A549 (cell line): ENCODE data around the gene NMRAL1. TPM values are rescaled to one million over a fixed set of nuclear protein-coding genes. Genes with fewer than 3 reads are reported as not detected.

ENCODE experiments used
- ATAC-seq, 2 experiments: fragments of 200-7000 bp in 1 of 2; fragments of >200 bp in 1 of 2; cut with Nextera tagmentation in 1 of 2; cut with Tn5 transposase in 1 of 2; 3 replicates each; pipeline versions ENCODE4 v1.8.0 to v1.9.1; 2018 to 2020; ENCODE audit warnings: mild to moderate bottlenecking in 1 of 2, moderate library complexity in 1 of 2
- CTCF ChIA-PET: fragments of 300-600 bp; sonication (Branson Sonifier 250); formaldehyde crosslinking; extraction: SDS; loops from one replicate; lab custom pipeline; 2021; ENCODE audit warnings: antibody characterized with exemption, inconsistent platforms; lab: Yijun Ruan, JAX
- POLR2A ChIA-PET: fragments of 350-600 bp; formaldehyde crosslinking; extraction: SDS; loops from one replicate; lab custom pipeline; 2021; ENCODE audit warnings: antibody characterized with exemption, inconsistent platforms; lab: Yijun Ruan, JAX
- DNase-seq, 2 experiments: peaks; one replicate each; pipeline versions ENCODE4 v3.0.0 to v3.0.0-alpha.2; 2011 to 2016; ENCODE audit warnings: low read depth in 1 of 2, low spot score in 1 of 2
- FAIRE-seq: peaks from 2 replicates; lab custom pipeline; 2011; peaks lifted over from hg19 to GRCh38; lab: Jason Lieb, UNC
- H3K27ac ChIP-seq, 2 experiments: fragments of >200 bp; sonication (Bioruptor Twin); formaldehyde crosslinking; 3 replicates each; pipeline ENCODE4 v1.5.1; 2016 to 2017
- H3K4me1 ChIP-seq: fragments of >200 bp; sonication (Bioruptor Twin); formaldehyde crosslinking; 3 replicates; pipeline ENCODE4 v1.6.1; 2016
- H3K4me2 ChIP-seq: fragments of >200 bp; sonication (Bioruptor Twin); formaldehyde crosslinking; 3 replicates; pipeline ENCODE4 v1.6.1; 2016
- H3K4me3 ChIP-seq: fragments of >200 bp; sonication (Bioruptor Twin); formaldehyde crosslinking; 3 replicates; pipeline ENCODE4 v1.5.1; 2016
- H3K9me3 ChIP-seq: fragments of >200 bp; sonication (Bioruptor Twin); formaldehyde crosslinking; 3 replicates; pipeline ENCODE4 v1.6.1; 2016
- BHLHE40 ChIP-seq: IDR thresholded peaks from 2 replicates; pipeline ENCODE4 v1.6.1; 2012; ENCODE audit warnings: low read depth, low read length, inconsistent platforms
- CBX2 ChIP-seq: fragments of 200-600 bp; sonication (generic); IDR thresholded peaks from 2 replicates; pipeline ENCODE4 v1.6.1; 2016; ENCODE audit warnings: low read depth, mild to moderate bottlenecking, borderline replicate concordance
- CBX8 ChIP-seq: fragments of 200-600 bp; sonication (generic); IDR thresholded peaks from 2 replicates; pipeline ENCODE4 v1.6.1; 2016
- CEBPB ChIP-seq, 2 experiments: fragments of >200 bp in 1 of 2; sonication (Bioruptor Twin) in 1 of 2; formaldehyde crosslinking in 1 of 2; IDR thresholded peaks; 2 replicates each; pipeline ENCODE4 v1.6.1; 2012 to 2016
- EHF ChIP-seq: fragments of 250-450 bp; sonication (Bioruptor Pico); IDR thresholded peaks from 2 replicates; pipeline ENCODE4 v1.5.0; 2020; ENCODE audit warnings: mild to moderate bottlenecking
- EHMT2 ChIP-seq: fragments of 200-600 bp; sonication (generic); IDR thresholded peaks from 2 replicates; pipeline ENCODE4 v1.6.1; 2016; ENCODE audit warnings: antibody characterized with exemption, low read depth, mild to moderate bottlenecking, moderate library complexity
- EP300 ChIP-seq, 2 experiments: fragments of >200 bp; sonication (Bioruptor Twin); formaldehyde crosslinking; IDR thresholded peaks; 2 replicates in 1 of 2; 3 replicates in 1 of 2; pipeline ENCODE4 v1.6.1; 2016 to 2017
- ESRRA ChIP-seq: fragments of 150-350 bp; IDR thresholded peaks from 2 replicates; pipeline ENCODE4 v1.6.1; 2014; ENCODE audit warnings: mild to moderate bottlenecking, low read length, borderline replicate concordance
- HOXB5 ChIP-seq: fragments of 250-450 bp; sonication (Bioruptor Pico); IDR thresholded peaks from 2 replicates; pipeline ENCODE4 v1.5.0; 2020; ENCODE audit warnings: mild to moderate bottlenecking, moderate library complexity
- KDM1A ChIP-seq: fragments of 200-600 bp; sonication (generic); IDR thresholded peaks from 2 replicates; pipeline ENCODE4 v1.6.1; 2016; ENCODE audit warnings: low read depth, mild to moderate bottlenecking
- KDM5A ChIP-seq: fragments of 200-600 bp; sonication (generic); IDR thresholded peaks from 2 replicates; pipeline ENCODE4 v1.6.1; 2016; ENCODE audit warnings: antibody characterized with exemption, mild to moderate bottlenecking
- MAFK ChIP-seq: fragments of 450-650 bp; IDR thresholded peaks from 2 replicates; pipeline ENCODE4 v1.6.1; 2014; ENCODE audit not compliant: partially characterized antibody
- MYC ChIP-seq: IDR thresholded peaks from 2 replicates; pipeline ENCODE4 v1.6.1; 2012; ENCODE audit warnings: mild to moderate bottlenecking, inconsistent platforms, low read length, improper control_type of control experiment, borderline replicate concordance
- NFE2L2 ChIP-seq: fragments of 150-350 bp; conservative IDR thresholded peaks from 2 replicates; pipeline ENCODE4 v1.6.1; 2014; ENCODE audit warnings: low read length
- NR3C1 ChIP-seq: fragments of >200 bp; sonication (Bioruptor Twin); formaldehyde crosslinking; IDR thresholded peaks from 3 replicates; pipeline ENCODE4 v1.6.1; 2017
- PHF8 ChIP-seq: fragments of 200-600 bp; sonication (generic); IDR thresholded peaks from 2 replicates; pipeline ENCODE4 v1.6.1; 2016; ENCODE audit warnings: low read depth, mild to moderate bottlenecking, antibody characterized with exemption, moderate library complexity, borderline replicate concordance
- POLR2A ChIP-seq: IDR thresholded peaks from 2 replicates; pipeline ENCODE4 v1.6.1; 2012; ENCODE audit warnings: mild to moderate bottlenecking, low read length
- POLR2AphosphoS2 ChIP-seq: conservative IDR thresholded peaks from 2 replicates; pipeline ENCODE4 v1.6.1; 2012; ENCODE audit warnings: low read length, improper control_type of control experiment, inconsistent platforms
- RARB ChIP-seq: fragments of 250-450 bp; sonication (Bioruptor Pico); IDR thresholded peaks from 2 replicates; pipeline ENCODE4 v1.8.0; 2021; ENCODE audit warnings: mild to moderate bottlenecking, moderate library complexity
- RCOR1 ChIP-seq: fragments of 150-350 bp; IDR thresholded peaks from 2 replicates; pipeline ENCODE4 v1.6.1; 2014; ENCODE audit warnings: antibody characterized with exemption, low read length, low read depth
- SMC3 ChIP-seq: fragments of >200 bp; sonication (Bioruptor Twin); formaldehyde crosslinking; IDR thresholded peaks from 3 replicates; pipeline ENCODE4 v1.6.1; 2018; ENCODE audit warnings: inconsistent platforms
- ZC3H11A ChIP-seq: fragments of 450-650 bp; IDR thresholded peaks from 2 replicates; pipeline ENCODE4 v1.6.1; 2014; ENCODE audit warnings: antibody characterized with exemption, mild to moderate bottlenecking
- ZFP36 ChIP-seq: fragments of 450-650 bp; IDR thresholded peaks from 2 replicates; pipeline ENCODE4 v1.6.1; 2014; ENCODE audit warnings: borderline replicate concordance; ENCODE audit not compliant: partially characterized antibody
- WGBS: methylation state at CpG from one replicate; pipeline ENCODE4 v1.1.6; 2017; ENCODE audit errors: missing lambda C conversion rate; 5-methylcytosine and 5-hydroxymethylcytosine counted together
- polyA plus RNA-seq, 4 experiments: library from polyadenylated mRNA; depleted of rRNA in 3 of 4; stranded (reverse); fragments of >200 nt; fragmentation: RNase III in 1 of 4; extraction: RNeasy Plus Mini Kit Qiagen cat#74134 plus additional on column Dnase treatment in 1 of 4; gene quantifications; 2 replicates in 3 of 4; 3 replicates in 1 of 4; pipeline ENCODE4 v1.2.3, GENCODE V29; 2011 to 2017
- TF ChIP-seq, protein P1 (sequence below): IDR thresholded peaks from 2 replicates; pipeline ENCODE4 v1.6.1; 2012
- TF ChIP-seq, protein P2 (sequence below): fragments of 200-600 bp; sonication (generic); IDR thresholded peaks from 2 replicates; pipeline ENCODE4 v1.6.1; 2016; ENCODE audit warnings: antibody characterized with exemption, mild to moderate bottlenecking, moderate library complexity
- TF ChIP-seq, protein P3 (sequence below): fragments of 150-350 bp; IDR thresholded peaks from 2 replicates; pipeline ENCODE4 v1.6.1; 2014; ENCODE audit warnings: low read depth, mild to moderate bottlenecking, low read length
- TF ChIP-seq, protein P4 (sequence below): fragments of >200 bp; sonication (Bioruptor Twin); formaldehyde crosslinking; IDR thresholded peaks from 3 replicates; pipeline ENCODE4 v1.5.1; 2016

Gene NMRAL1
- polyA plus RNA-seq, 2 of the 4 experiments (the other 2 are of a cell fraction): 36.4 to 48.8 TPM

DNA sequence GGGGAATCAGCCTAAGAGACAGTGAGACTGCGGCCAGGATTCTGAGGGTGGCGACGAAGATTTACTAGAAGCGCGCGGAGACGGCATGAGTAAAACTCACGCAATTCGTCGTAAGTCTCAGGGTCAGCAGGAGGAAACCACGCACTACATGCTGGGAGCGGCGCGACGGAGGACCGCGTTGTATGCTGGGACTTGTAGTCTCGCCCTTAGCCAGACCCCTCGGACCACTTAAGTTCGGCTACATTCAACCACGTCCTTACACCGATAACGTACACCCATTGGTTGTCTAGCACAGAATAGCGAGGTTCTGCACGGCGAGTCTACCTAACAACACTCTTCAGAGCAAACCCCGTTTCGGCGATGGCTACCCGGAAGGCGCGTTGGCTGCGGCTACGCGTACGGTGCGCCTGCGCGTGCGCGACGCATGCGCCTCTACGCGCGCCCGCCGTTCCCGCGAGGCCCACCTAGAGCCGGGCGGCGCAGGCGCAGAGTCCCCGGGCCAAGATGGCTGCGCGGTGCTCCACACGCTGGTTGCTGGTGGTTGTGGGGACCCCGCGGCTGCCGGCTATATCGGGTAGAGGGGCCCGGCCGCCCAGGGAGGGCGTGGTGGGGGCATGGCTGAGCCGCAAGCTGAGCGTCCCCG, 48.9 kb downstream of the NMRAL1 start, which contains the start of gene DNAJA3 (continued):
- TF ChIP-seq, protein P1, sequence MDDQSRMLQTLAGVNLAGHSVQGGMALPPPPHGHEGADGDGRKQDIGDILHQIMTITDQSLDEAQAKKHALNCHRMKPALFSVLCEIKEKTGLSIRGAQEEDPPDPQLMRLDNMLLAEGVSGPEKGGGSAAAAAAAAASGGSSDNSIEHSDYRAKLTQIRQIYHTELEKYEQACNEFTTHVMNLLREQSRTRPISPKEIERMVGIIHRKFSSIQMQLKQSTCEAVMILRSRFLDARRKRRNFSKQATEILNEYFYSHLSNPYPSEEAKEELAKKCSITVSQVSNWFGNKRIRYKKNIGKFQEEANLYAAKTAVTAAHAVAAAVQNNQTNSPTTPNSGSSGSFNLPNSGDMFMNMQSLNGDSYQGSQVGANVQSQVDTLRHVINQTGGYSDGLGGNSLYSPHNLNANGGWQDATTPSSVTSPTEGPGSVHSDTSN: peak; percentile 36; the same call in 1 of the 2 replicates
- TF ChIP-seq, protein P2, sequence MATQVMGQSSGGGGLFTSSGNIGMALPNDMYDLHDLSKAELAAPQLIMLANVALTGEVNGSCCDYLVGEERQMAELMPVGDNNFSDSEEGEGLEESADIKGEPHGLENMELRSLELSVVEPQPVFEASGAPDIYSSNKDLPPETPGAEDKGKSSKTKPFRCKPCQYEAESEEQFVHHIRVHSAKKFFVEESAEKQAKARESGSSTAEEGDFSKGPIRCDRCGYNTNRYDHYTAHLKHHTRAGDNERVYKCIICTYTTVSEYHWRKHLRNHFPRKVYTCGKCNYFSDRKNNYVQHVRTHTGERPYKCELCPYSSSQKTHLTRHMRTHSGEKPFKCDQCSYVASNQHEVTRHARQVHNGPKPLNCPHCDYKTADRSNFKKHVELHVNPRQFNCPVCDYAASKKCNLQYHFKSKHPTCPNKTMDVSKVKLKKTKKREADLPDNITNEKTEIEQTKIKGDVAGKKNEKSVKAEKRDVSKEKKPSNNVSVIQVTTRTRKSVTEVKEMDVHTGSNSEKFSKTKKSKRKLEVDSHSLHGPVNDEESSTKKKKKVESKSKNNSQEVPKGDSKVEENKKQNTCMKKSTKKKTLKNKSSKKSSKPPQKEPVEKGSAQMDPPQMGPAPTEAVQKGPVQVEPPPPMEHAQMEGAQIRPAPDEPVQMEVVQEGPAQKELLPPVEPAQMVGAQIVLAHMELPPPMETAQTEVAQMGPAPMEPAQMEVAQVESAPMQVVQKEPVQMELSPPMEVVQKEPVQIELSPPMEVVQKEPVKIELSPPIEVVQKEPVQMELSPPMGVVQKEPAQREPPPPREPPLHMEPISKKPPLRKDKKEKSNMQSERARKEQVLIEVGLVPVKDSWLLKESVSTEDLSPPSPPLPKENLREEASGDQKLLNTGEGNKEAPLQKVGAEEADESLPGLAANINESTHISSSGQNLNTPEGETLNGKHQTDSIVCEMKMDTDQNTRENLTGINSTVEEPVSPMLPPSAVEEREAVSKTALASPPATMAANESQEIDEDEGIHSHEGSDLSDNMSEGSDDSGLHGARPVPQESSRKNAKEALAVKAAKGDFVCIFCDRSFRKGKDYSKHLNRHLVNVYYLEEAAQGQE: peak; percentile 94
- TF ChIP-seq, protein P3, sequence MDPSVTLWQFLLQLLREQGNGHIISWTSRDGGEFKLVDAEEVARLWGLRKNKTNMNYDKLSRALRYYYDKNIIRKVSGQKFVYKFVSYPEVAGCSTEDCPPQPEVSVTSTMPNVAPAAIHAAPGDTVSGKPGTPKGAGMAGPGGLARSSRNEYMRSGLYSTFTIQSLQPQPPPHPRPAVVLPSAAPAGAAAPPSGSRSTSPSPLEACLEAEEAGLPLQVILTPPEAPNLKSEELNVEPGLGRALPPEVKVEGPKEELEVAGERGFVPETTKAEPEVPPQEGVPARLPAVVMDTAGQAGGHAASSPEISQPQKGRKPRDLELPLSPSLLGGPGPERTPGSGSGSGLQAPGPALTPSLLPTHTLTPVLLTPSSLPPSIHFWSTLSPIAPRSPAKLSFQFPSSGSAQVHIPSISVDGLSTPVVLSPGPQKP: no peak
- no peak for TF ChIP-seq ZC3H11A
- no peak for TF ChIP-seq NR3C1
- no peak for TF ChIP-seq BHLHE40
- TF ChIP-seq CBX2: no peak
- no peak for TF ChIP-seq SMC3
- no peak for TF ChIP-seq ESRRA
- TF ChIP-seq EHMT2: no peak
- TF ChIP-seq CBX8: no peak
- TF ChIP-seq MAFK: no peak
- TF ChIP-seq NFE2L2: no peak
- TF ChIP-seq MYC: peak; percentile 27
- TF ChIP-seq CEBPB (IDR thresholded peaks at IDR 0.05): no peak
- no peak for TF ChIP-seq ZFP36
- TF ChIP-seq PHF8: peak; percentile 71
- TF ChIP-seq POLR2A: peak; percentile 88
- TF ChIP-seq HOXB5: no peak
- no peak for TF ChIP-seq RARB (CRISPR knock-in tag)
- TF ChIP-seq KDM5A: no peak; the same call in 1 of the 2 replicates
- TF ChIP-seq KDM1A: no peak
- no peak for TF ChIP-seq EHF
- TF ChIP-seq RCOR1: no peak

DNA sequence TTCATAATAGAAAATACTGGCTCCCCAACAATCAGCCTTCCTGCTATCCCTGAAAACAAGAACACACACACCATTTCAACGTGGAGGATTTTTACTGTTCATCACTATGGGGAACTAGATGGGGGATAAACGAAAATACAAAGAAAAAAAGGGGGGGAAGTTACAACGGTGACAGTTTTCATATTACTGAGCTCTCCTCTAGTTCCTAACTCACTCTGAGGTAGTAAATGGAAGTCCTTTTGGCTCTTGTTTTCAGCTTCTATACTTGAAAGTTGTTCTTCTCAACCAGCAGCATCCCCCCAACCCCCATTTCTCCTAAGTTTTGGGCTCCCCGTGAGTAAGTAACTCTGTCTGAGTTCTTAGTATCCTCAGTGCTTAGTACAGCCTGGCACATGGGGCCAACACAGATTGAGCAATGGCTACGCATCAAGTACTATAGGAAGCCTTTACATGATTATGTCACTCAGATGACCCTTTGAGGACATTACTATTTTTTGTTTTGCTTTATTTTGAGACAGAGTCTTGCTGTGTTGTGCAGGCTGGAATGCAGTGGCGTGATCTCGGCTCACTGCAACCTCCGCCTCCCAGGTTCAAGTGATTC, 53.8 kb downstream of the NMRAL1 start:
- CTCF ChIA-PET: interaction anchor here (1.8 to 15.8 kb wide), 2 partner anchors 18 to 109 kb away, joined by 5 to 273 read pairs; no protein-coding TSS in a partner anchor

More for the DNA sequence above, 53.8 kb downstream of the NMRAL1 start:
- H3K9me3 ChIP-seq: no peaks in the 10 kb centered on the region
- FAIRE-seq (no peak), ATAC-seq (no peak), DNase-seq (no peak)
- H3K27ac ChIP-seq: no peak overlapping the region
- 56% methylated on average over 8 of the region's 8 CpGs for WGBS
- peaks cover 6% of the 10 kb centered on the region; the same call in 2 of the 3 replicates for H3K4me1 ChIP-seq
- H3K4me3 ChIP-seq: no peak overlapping the region
- POLR2A ChIA-PET: no interaction called here
- no peak for TF ChIP-seq EP300 (IDR thresholded peaks at IDR 0.05)
- TF ChIP-seq, protein P4, sequence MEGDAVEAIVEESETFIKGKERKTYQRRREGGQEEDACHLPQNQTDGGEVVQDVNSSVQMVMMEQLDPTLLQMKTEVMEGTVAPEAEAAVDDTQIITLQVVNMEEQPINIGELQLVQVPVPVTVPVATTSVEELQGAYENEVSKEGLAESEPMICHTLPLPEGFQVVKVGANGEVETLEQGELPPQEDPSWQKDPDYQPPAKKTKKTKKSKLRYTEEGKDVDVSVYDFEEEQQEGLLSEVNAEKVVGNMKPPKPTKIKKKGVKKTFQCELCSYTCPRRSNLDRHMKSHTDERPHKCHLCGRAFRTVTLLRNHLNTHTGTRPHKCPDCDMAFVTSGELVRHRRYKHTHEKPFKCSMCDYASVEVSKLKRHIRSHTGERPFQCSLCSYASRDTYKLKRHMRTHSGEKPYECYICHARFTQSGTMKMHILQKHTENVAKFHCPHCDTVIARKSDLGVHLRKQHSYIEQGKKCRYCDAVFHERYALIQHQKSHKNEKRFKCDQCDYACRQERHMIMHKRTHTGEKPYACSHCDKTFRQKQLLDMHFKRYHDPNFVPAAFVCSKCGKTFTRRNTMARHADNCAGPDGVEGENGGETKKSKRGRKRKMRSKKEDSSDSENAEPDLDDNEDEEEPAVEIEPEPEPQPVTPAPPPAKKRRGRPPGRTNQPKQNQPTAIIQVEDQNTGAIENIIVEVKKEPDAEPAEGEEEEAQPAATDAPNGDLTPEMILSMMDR: no peak
- TF ChIP-seq POLR2AphosphoS2: no peak
- TF ChIP-seq, protein P2: no peak
- no peak overlapping the region for H3K4me2 ChIP-seq
